ENCODE results near the gene METTL9.

GRCh38 chr16:21613781-21614180 is 14.4 kb downstream of the METTL9 start:
- TF ChIP-seq POLR2AphosphoS5 (IDR thresholded peaks at IDR 0.05; ENCODE audit: insufficient read depth in 1 of 2, low read depth in 1 of 2) (no peak), POLR2A (IDR thresholded peaks at IDR 0.05) (no peak)
- TF ChIP-seq, protein P1, sequence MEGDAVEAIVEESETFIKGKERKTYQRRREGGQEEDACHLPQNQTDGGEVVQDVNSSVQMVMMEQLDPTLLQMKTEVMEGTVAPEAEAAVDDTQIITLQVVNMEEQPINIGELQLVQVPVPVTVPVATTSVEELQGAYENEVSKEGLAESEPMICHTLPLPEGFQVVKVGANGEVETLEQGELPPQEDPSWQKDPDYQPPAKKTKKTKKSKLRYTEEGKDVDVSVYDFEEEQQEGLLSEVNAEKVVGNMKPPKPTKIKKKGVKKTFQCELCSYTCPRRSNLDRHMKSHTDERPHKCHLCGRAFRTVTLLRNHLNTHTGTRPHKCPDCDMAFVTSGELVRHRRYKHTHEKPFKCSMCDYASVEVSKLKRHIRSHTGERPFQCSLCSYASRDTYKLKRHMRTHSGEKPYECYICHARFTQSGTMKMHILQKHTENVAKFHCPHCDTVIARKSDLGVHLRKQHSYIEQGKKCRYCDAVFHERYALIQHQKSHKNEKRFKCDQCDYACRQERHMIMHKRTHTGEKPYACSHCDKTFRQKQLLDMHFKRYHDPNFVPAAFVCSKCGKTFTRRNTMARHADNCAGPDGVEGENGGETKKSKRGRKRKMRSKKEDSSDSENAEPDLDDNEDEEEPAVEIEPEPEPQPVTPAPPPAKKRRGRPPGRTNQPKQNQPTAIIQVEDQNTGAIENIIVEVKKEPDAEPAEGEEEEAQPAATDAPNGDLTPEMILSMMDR (IDR thresholded peaks at IDR 0.05), result no peak
